ENCODE data around the gene SPIB. TPM values are rescaled to one million over a fixed set of nuclear protein-coding genes. Genes with fewer than 3 reads are reported as not detected.

Gene SPIB
- total and polyA plus RNA-seq, 8 donors = 0.19 to 53.3 (median 0.57) TPM; not detected in 2

GRCh38 chr19:50480281-50481111, 61.8 kb downstream of the SPIB start:
- peaks cover 12 to 29% (median 20%) of the 10 kb centered on the region in 4 donors for H3K4me1 ChIP-seq
- H3K27me3 ChIP-seq = no peaks in the 10 kb centered on the region
- H3K27ac ChIP-seq = no peak overlapping the region
- WGBS, 5 donors = 88 to 94% (median 91%) methylated on average over 25 to 37 of the region's 37 CpGs
- H3K9me3 ChIP-seq = no peaks in the 10 kb centered on the region
- intact Hi-C loops (cut with DNase I; ENCODE audit: low total_unique reads) = no loop called here
- no peak for DNase-seq
- H3K4me3 ChIP-seq = no peak overlapping the region
- no peak for TF ChIP-seq CTCF (IDR thresholded peaks at IDR 0.05)
- TF ChIP-seq POLR2A (IDR thresholded peaks at IDR 0.05) = no peak
- no peak for TF ChIP-seq EP300 (IDR thresholded peaks at IDR 0.05)
- no peak for TF ChIP-seq POLR2AphosphoS5 (IDR thresholded peaks at IDR 0.05)
- H3K36me3 ChIP-seq = peaks cover 37 to 76% (median 72%) of the 10 kb centered on the region in 4 donors

Other genes starting within 250 kb of the SPIB start
- gene MYH14, start 215.3 kb upstream of the SPIB start, total RNA-seq = 100 to 1,000 TPM in 1 of 5 donors, 10 to 100 TPM in 4; 21.6 to 392 (median 62.5) TPM
- gene MYH14, start 215.3 kb upstream of the SPIB start, polyA plus RNA-seq = 10 to 100 TPM; 23.7 to 54.2 (median 27.9) TPM
- gene KCNC3, start 89.6 kb upstream of the SPIB start, total RNA-seq = 1 to 10 TPM in 2 of 5 donors, under 1 TPM in 2, not detected in 1; 0.37 to 2.3 (median 0.95) TPM
- under 1 TPM in 2 of 3 donors, not detected in 1; 0.25 to 0.31 TPM for gene KCNC3, start 89.6 kb upstream of the SPIB start, polyA plus RNA-seq
- 10 to 100 TPM in 1 of 5 donors, 1 to 10 TPM in 1, under 1 TPM in 1, not detected in 2; 0.18 to 87.5 (median 1.2) TPM for gene NAPSA, start 53.3 kb upstream of the SPIB start, total RNA-seq
- gene NAPSA, start 53.3 kb upstream of the SPIB start, polyA plus RNA-seq = 1 to 10 TPM in 2 of 3 donors, under 1 TPM in 1; 0.50 to 2.8 (median 2.6) TPM
- 100 to 1,000 TPM in 3 of 5 donors, 10 to 100 TPM in 2; 47.4 to 241 (median 110) TPM for gene NR1H2, start 42.5 kb upstream of the SPIB start, total RNA-seq
- 10 to 100 TPM; 55.2 to 70.4 (median 60.5) TPM for gene NR1H2, start 42.5 kb upstream of the SPIB start, polyA plus RNA-seq
- gene POLD1, start 34.6 kb upstream of the SPIB start, total RNA-seq = 10 to 100 TPM; 11.4 to 98.0 (median 17.9) TPM
- gene POLD1, start 34.6 kb upstream of the SPIB start, polyA plus RNA-seq = 10 to 100 TPM; 29.3 to 45.3 (median 35.2) TPM
- gene MYBPC2, start 14.0 kb downstream of the SPIB start, total RNA-seq = not detected
- gene MYBPC2, start 14.0 kb downstream of the SPIB start, polyA plus RNA-seq = under 1 TPM in 2 of 3 donors, not detected in 1; 0.10 to 0.31 TPM
- gene EMC10, start 57.6 kb downstream of the SPIB start, total RNA-seq = 100 to 1,000 TPM in 1 of 5 donors, 10 to 100 TPM in 4; 30.8 to 284 (median 61.5) TPM
- gene EMC10, start 57.6 kb downstream of the SPIB start, polyA plus RNA-seq = 10 to 100 TPM; 33.5 to 63.2 (median 53.7) TPM
- under 1 TPM in 3 of 5 donors, not detected in 2; 0.55 to 0.87 (median 0.58) TPM for gene GARIN5A, start 57.9 kb downstream of the SPIB start, total RNA-seq
- 1 to 10 TPM; 1.9 to 3.1 (median 2.1) TPM for gene GARIN5A, start 57.9 kb downstream of the SPIB start, polyA plus RNA-seq
- 10 to 100 TPM in 3 of 5 donors, 1 to 10 TPM in 1, not detected in 1; 9.9 to 61.0 (median 14.5) TPM for gene JOSD2, start 92.3 kb downstream of the SPIB start, total RNA-seq
- 10 to 100 TPM; 68.4 to 79.4 (median 68.5) TPM for gene JOSD2, start 92.3 kb downstream of the SPIB start, polyA plus RNA-seq
- not detected for gene ASPDH, start 95.0 kb downstream of the SPIB start, total RNA-seq
- not detected for gene ASPDH, start 95.0 kb downstream of the SPIB start, polyA plus RNA-seq
- gene LRRC4B, start 149.5 kb downstream of the SPIB start, total RNA-seq = 1 to 10 TPM in 3 of 5 donors, under 1 TPM in 1, not detected in 1; 0.45 to 4.4 (median 2.2) TPM
- gene LRRC4B, start 149.5 kb downstream of the SPIB start, polyA plus RNA-seq = 1 to 10 TPM; 1.2 to 1.5 (median 1.5) TPM
- gene SYT3, start 220.9 kb downstream of the SPIB start, total RNA-seq = 1 to 10 TPM in 1 of 5 donors, under 1 TPM in 1, not detected in 3; 0.14 to 1.3 TPM
- under 1 TPM in 1 of 3 donors, not detected in 2; 0.13 TPM for gene SYT3, start 220.9 kb downstream of the SPIB start, polyA plus RNA-seq
- not detected for gene C19orf81, start 230.5 kb downstream of the SPIB start, total RNA-seq
- gene C19orf81, start 230.5 kb downstream of the SPIB start, polyA plus RNA-seq = 1 to 10 TPM in 1 of 3 donors, not detected in 2; 2.3 TPM